Neural progenitor cell (in vitro differentiated cells): ENCODE results near the gene RUSC2. TPM values are rescaled to one million over a fixed set of nuclear protein-coding genes. Genes with fewer than 3 reads are reported as not detected.
"Not testable (repeated sequence)": the region's sequence is repeated elsewhere in the genome, so short reads cannot be mapped to it uniquely, and the experiment has no call there.

Experiments
- DNase-seq: peaks from one replicate; pipeline ENCODE4 v3.0.0-alpha.2; 2016; ENCODE audit warnings: low spot score
- H2AFZ ChIP-seq: fragments of 200-600 bp; sonication (generic); replicated peaks from 2 replicates; pipeline ENCODE4 v1.6.1; 2016; ENCODE audit warnings: antibody characterized with exemption
- H3F3A ChIP-seq: fragments of 200-600 bp; sonication (generic); 2 replicates; pipeline ENCODE4 v1.6.1; 2016; ENCODE audit warnings: antibody characterized with exemption, low read depth
- H3K27ac ChIP-seq: fragments of 200-600 bp; sonication (generic); 2 replicates; pipeline ENCODE4 v1.5.1; 2016; ENCODE audit warnings: mild to moderate bottlenecking
- H3K27me3 ChIP-seq: fragments of 200-600 bp; sonication (generic); 2 replicates; pipeline ENCODE4 v1.6.1; 2016; ENCODE audit warnings: mild to moderate bottlenecking, moderate library complexity
- H3K36me3 ChIP-seq: fragments of 200-600 bp; sonication (generic); 2 replicates; pipeline ENCODE4 v1.5.1; 2016
- H3K4me1 ChIP-seq: fragments of 200-600 bp; sonication (generic); 2 replicates; pipeline ENCODE4 v1.6.1; 2016; ENCODE audit warnings: mixed run types
- H3K4me2 ChIP-seq: fragments of 200-600 bp; sonication (generic); 2 replicates; pipeline ENCODE4 v1.6.1; 2016
- H3K4me3 ChIP-seq: fragments of 200-600 bp; sonication (generic); 2 replicates; pipeline ENCODE4 v1.5.1; 2016
- H3K79me2 ChIP-seq: fragments of 200-600 bp; sonication (generic); 2 replicates; pipeline ENCODE4 v1.6.1; 2016; ENCODE audit warnings: low read depth
- H3K9ac ChIP-seq: fragments of 200-600 bp; sonication (generic); 2 replicates; pipeline ENCODE4 v1.6.1; 2016
- H3K9me3 ChIP-seq: fragments of 200-600 bp; sonication (generic); 2 replicates; pipeline ENCODE4 v1.5.1; 2016; ENCODE audit warnings: low read depth
- H4K20me1 ChIP-seq: fragments of 200-600 bp; sonication (generic); 2 replicates; pipeline ENCODE4 v1.6.1; 2016; ENCODE audit warnings: low read depth
- H3K27ac Mint-ChIP-seq: 3 replicates; pipeline ENCODE4 v1.8.0; 2021; ENCODE audit warnings: mixed read lengths
- H3K27me3 Mint-ChIP-seq: 2 replicates; pipeline ENCODE4 v1.8.0; 2022; ENCODE audit warnings: low read depth, mild to moderate bottlenecking, inconsistent platforms, moderate library complexity, mixed read lengths; ENCODE audit not compliant: insufficient read depth
- H3K36me3 Mint-ChIP-seq: 3 replicates; pipeline ENCODE4 v1.8.0; 2021; ENCODE audit warnings: mixed read lengths
- H3K4me1 Mint-ChIP-seq: 3 replicates; pipeline ENCODE4 v1.8.0; 2021; ENCODE audit warnings: mixed read lengths
- H3K4me3 Mint-ChIP-seq: 3 replicates; pipeline ENCODE4 v1.8.0; 2021; ENCODE audit warnings: mild to moderate bottlenecking, moderate library complexity, mixed read lengths
- H3K9me3 Mint-ChIP-seq: 3 replicates; pipeline ENCODE4 v1.8.0; 2020; ENCODE audit warnings: mixed read lengths
- CTCF ChIP-seq: fragments of 200-600 bp; sonication (generic); IDR thresholded peaks from 2 replicates; pipeline ENCODE4 v1.5.1; 2017; ENCODE audit warnings: antibody characterized with exemption, mild to moderate bottlenecking
- EZH2 ChIP-seq: fragments of 200-600 bp; sonication (generic); IDR thresholded peaks from 2 replicates; pipeline ENCODE4 v1.6.1; 2017; ENCODE audit warnings: antibody characterized with exemption, mild to moderate bottlenecking, moderate library complexity
- EZH2phosphoT487 ChIP-seq: fragments of 200-600 bp; sonication (generic); IDR thresholded peaks from 2 replicates; pipeline ENCODE4 v1.6.1; 2017; ENCODE audit warnings: antibody characterized with exemption
- total RNA-seq: library from RNA; depleted of rRNA; stranded (reverse); fragments of >200 nt; gene quantifications from 2 replicates; pipeline ENCODE4 v1.2.3, GENCODE V29; 2015; ENCODE audit warnings: low replicate concordance

RUSC2 gene
- total RNA-seq, 1 donor from 2014 or later: 3.5 TPM

- TF ChIP-seq EZH2phosphoT487: no peak
- no peak for TF ChIP-seq EZH2
- TF ChIP-seq CTCF: no peak
- Histone ChIP-seq H3K4me3 (no peak overlapping the region), H2AFZ (no peak overlapping the region), H3K9ac (no peak overlapping the region), H3F3A (peaks cover 12% of the 10 kb centered on the region), H3K4me1 (peaks cover 18% of the 10 kb centered on the region), H3K79me2 (no peaks in the 10 kb centered on the region), H3K27ac (no peak overlapping the region), H3K9me3 (no peaks in the 10 kb centered on the region), H3K27me3 (no peaks in the 10 kb centered on the region), H4K20me1 (peaks cover 3% of the 10 kb centered on the region), H3K4me2 (no peak overlapping the region), H3K36me3 (no peaks in the 10 kb centered on the region)
- H3K36me3 Mint-ChIP-seq: no peaks in the 10 kb centered on the region
- no peak for DNase-seq
- no peak overlapping the region for H3K4me3 Mint-ChIP-seq
- H3K27ac Mint-ChIP-seq: no peak overlapping the region
- H3K4me1 Mint-ChIP-seq: peaks cover 35% of the 10 kb centered on the region
- H3K9me3 Mint-ChIP-seq: no peaks in the 10 kb centered on the region
- no peaks in the 10 kb centered on the region for H3K27me3 Mint-ChIP-seq
Measured at GRCh38 chr9:35522700-35523099, 32.8 kb downstream of the RUSC2 start.

GRCh38 chr9:35523556-35523955, 33.6 kb downstream of the RUSC2 start:
- H3K27me3 Mint-ChIP-seq, H3K79me2 ChIP-seq, H3K9me3 Mint-ChIP-seq, H2AFZ ChIP-seq, H4K20me1 ChIP-seq, H3K27me3 ChIP-seq, H3K9ac ChIP-seq, H3K27ac ChIP-seq, H3K36me3 ChIP-seq, H3K27ac Mint-ChIP-seq, H3F3A ChIP-seq, H3K4me3 Mint-ChIP-seq, DNase-seq, H3K36me3 Mint-ChIP-seq, H3K9me3 ChIP-seq, H3K4me3 ChIP-seq, H3K4me2 ChIP-seq: not testable (repeated sequence)
- peaks cover 26% of the 10 kb centered on the region for H3K4me1 Mint-ChIP-seq
- peaks cover 10% of the 10 kb centered on the region for H3K4me1 ChIP-seq

GRCh38 chr9:35526087-35526801, 36.3 kb downstream of the RUSC2 start:
- no peaks in the 10 kb centered on the region for H3K36me3 ChIP-seq
- no peak overlapping the region for H3K4me3 ChIP-seq
- no peaks in the 10 kb centered on the region for H3K27me3 ChIP-seq
- TF ChIP-seq EZH2phosphoT487 (no peak), CTCF (no peak), EZH2 (no peak)
- peaks cover 7% of the 10 kb centered on the region for H3K4me1 Mint-ChIP-seq
- no peak for DNase-seq
- H2AFZ ChIP-seq: no peak overlapping the region
- peaks cover 4% of the 10 kb centered on the region for H3K4me1 ChIP-seq
- no peak overlapping the region for H3K9ac ChIP-seq
- no peaks in the 10 kb centered on the region for H3K36me3 Mint-ChIP-seq
- H3K9me3 Mint-ChIP-seq: peaks cover 2% of the 10 kb centered on the region
- H4K20me1 ChIP-seq: no peaks in the 10 kb centered on the region
- no peaks in the 10 kb centered on the region for H3K79me2 ChIP-seq
- H3K9me3 ChIP-seq: no peaks in the 10 kb centered on the region
- no peak overlapping the region for H3K27ac ChIP-seq
- H3K27me3 Mint-ChIP-seq: no peaks in the 10 kb centered on the region
- H3K4me3 Mint-ChIP-seq: no peak overlapping the region
- no peaks in the 10 kb centered on the region for H3F3A ChIP-seq
- no peak overlapping the region for H3K27ac Mint-ChIP-seq
- no peak overlapping the region for H3K4me2 ChIP-seq

GRCh38 chr9:35529161-35529823, 39.4 kb downstream of the RUSC2 start:
- TF ChIP-seq EZH2phosphoT487 (no peak), CTCF (no peak), EZH2 (no peak)
- no peaks in the 10 kb centered on the region for H3K36me3 Mint-ChIP-seq
- H3K36me3 ChIP-seq: no peaks in the 10 kb centered on the region
- no peak overlapping the region for H2AFZ ChIP-seq
- H3K9ac ChIP-seq: no peak overlapping the region
- H4K20me1 ChIP-seq: no peaks in the 10 kb centered on the region
- peaks cover 2% of the 10 kb centered on the region for H3K9me3 Mint-ChIP-seq
- no peaks in the 10 kb centered on the region for H3K79me2 ChIP-seq
- H3K27me3 Mint-ChIP-seq: no peaks in the 10 kb centered on the region
- no peak overlapping the region for H3K27ac ChIP-seq
- H3K4me2 ChIP-seq: no peak overlapping the region
- no peak overlapping the region for H3K4me3 Mint-ChIP-seq
- H3K9me3 ChIP-seq: no peaks in the 10 kb centered on the region
- DNase-seq: no peak
- no peak overlapping the region for H3K27ac Mint-ChIP-seq
- peaks cover 4% of the 10 kb centered on the region for H3K4me1 ChIP-seq
- H3K27me3 ChIP-seq: no peaks in the 10 kb centered on the region
- H3K4me3 ChIP-seq: no peak overlapping the region
- peaks cover 3% of the 10 kb centered on the region for H3K4me1 Mint-ChIP-seq
- no peaks in the 10 kb centered on the region for H3F3A ChIP-seq
